H1 (cell line): ENCODE results near the gene GDNF. TPM values are rescaled to one million over a fixed set of nuclear protein-coding genes. Genes with fewer than 3 reads are reported as not detected.

Experiments used
- BRCA1 ChIP-seq: IDR thresholded peaks from 2 replicates; pipeline ENCODE4 v1.6.1; 2012; ENCODE audit warnings: low read depth, low read length, improper control_type of control experiment
- CHD7 ChIP-seq: fragments of 300-600 bp; sonication (generic); IDR thresholded peaks from 2 replicates; pipeline ENCODE4 v1.7.1; 2012; ENCODE audit warnings: low read length, moderate library complexity, mild to moderate bottlenecking, inconsistent platforms; ENCODE audit not compliant: insufficient replicate concordance
- HDAC2 ChIP-seq, 2 experiments: fragments of 300-600 bp in 1 of 2; sonication (generic) in 1 of 2; IDR thresholded peaks; 2 replicates each; pipeline ENCODE4 v1.6.1; 2011 to 2012; ENCODE audit warnings: low read depth in 2 of 2, low read length in 2 of 2, mild to moderate bottlenecking in 2 of 2, moderate library complexity in 2 of 2, borderline replicate concordance in 1 of 2, inconsistent platforms in 1 of 2
- KDM1A ChIP-seq: fragments of 200-600, 300-600 bp; sonication (generic); IDR thresholded peaks from 2 replicates; pipeline ENCODE4 v1.7.1; 2016; ENCODE audit warnings: mild to moderate bottlenecking, low read length, borderline replicate concordance
- PHF8 ChIP-seq: fragments of 200-600 bp; sonication (generic); conservative IDR thresholded peaks from 2 replicates; pipeline ENCODE4 v1.7.1; 2012; ENCODE audit warnings: low read depth, mild to moderate bottlenecking, inconsistent platforms, low read length, moderate library complexity
- POLR2A ChIP-seq, 2 experiments: IDR thresholded peaks; 1 replicate in 1 of 2; 2 replicates in 1 of 2; pipeline ENCODE4 v1.6.1; 2011; ENCODE audit warnings: low read depth in 2 of 2, low read length in 2 of 2, mild to moderate bottlenecking in 2 of 2; ENCODE audit errors: control extremely low read depth in 1 of 2
- POU5F1 ChIP-seq: IDR thresholded peaks from 2 replicates; pipeline ENCODE4 v1.6.1; 2011; ENCODE audit warnings: low read depth, mild to moderate bottlenecking, low read length, moderate library complexity
- RAD21 ChIP-seq, 2 experiments: IDR thresholded peaks in 1 of 2; conservative IDR thresholded peaks in 1 of 2; 2 replicates each; pipeline ENCODE4 v1.6.1; 2011; ENCODE audit warnings: low read depth in 2 of 2, low read length in 2 of 2, improper control_type of control experiment in 1 of 2, inconsistent platforms in 1 of 2, mild to moderate bottlenecking in 1 of 2, moderate library complexity in 1 of 2
- SP1 ChIP-seq: IDR thresholded peaks from 2 replicates; pipeline ENCODE4 v1.6.1; 2011; ENCODE audit warnings: low read depth, low read length
- TAF1 ChIP-seq: IDR thresholded peaks from 2 replicates; pipeline ENCODE4 v1.6.1; 2011; ENCODE audit warnings: mild to moderate bottlenecking, low read depth, low read length
- polyA plus RNA-seq, 7 experiments: library from polyadenylated mRNA; depleted of rRNA in 3 of 7; stranded (reverse) in 5 of 7; unstranded in 2 of 7; fragments of >200 nt in 5 of 7; fragments of 200-250 nt in 2 of 7; gene quantifications; 1 replicate in 5 of 7; 2 replicates in 1 of 7; 4 replicates in 1 of 7; pipeline versions ENCODE4 v1.2.1 to v1.2.3, GENCODE V29; 2011 to 2013; ENCODE audit warnings: missing spikeins in 2 of 7, mixed read lengths in 2 of 7
- total RNA-seq: library from RNA; stranded (reverse); fragmentation: NEBNext Ultra II Directional; extraction: Animal tissue kit (Norgen Biotek cat#: 25700); gene quantifications from 2 replicates; pipeline ENCODE4 v1.2.1, GENCODE V29; 2021
- TF ChIP-seq, protein P1 (sequence below): IDR thresholded peaks from 2 replicates; pipeline ENCODE4 v1.6.1; 2012; ENCODE audit warnings: inconsistent platforms

Gene GDNF
- total and polyA plus RNA-seq, 2 of the 8 experiments (the other 6 are each of a cell fraction or from before 2014, with no cell fraction given): 0.15 to 2.0 TPM

GRCh38 chr5:37850226-37850865, 10.5 kb upstream of the GDNF start (continued):
- TF ChIP-seq PHF8 (no peak), KDM1A (no peak), SP1 (no peak), CHD7 (no peak), POU5F1 (no peak), POLR2A (IDR thresholded peaks at IDR 0.05; ENCODE audit: control extremely low read depth in 1 of 2, low read depth in 2 of 2, low read length in 2 of 2) (no peak), BRCA1 (no peak), HDAC2 (IDR thresholded peaks at IDR 0.05; ENCODE audit: borderline replicate concordance in 1 of 2, low read depth in 2 of 2, low read length in 2 of 2) (no peak), RAD21 (IDR thresholded peaks at IDR 0.05 in 1 of 2, conservative IDR thresholded peaks at IDR 0.05 in 1 of 2; ENCODE audit: low read depth in 2 of 2, low read length in 2 of 2) (no peak), TAF1 (no peak)
- TF ChIP-seq, protein P1, sequence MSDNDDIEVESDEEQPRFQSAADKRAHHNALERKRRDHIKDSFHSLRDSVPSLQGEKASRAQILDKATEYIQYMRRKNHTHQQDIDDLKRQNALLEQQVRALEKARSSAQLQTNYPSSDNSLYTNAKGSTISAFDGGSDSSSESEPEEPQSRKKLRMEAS: no peak
